Left lobe of liver (tissue), 2 donors: ENCODE results near the gene CEP152. TPM values are rescaled to one million over a fixed set of nuclear protein-coding genes. Genes with fewer than 3 reads are reported as not detected.

Source experiments
- ATAC-seq: fragments of 200-7000 bp; cut with Tn5 transposase; one replicate; pipeline ENCODE4 v1.9.1; 2020; ENCODE audit warnings: mild to moderate bottlenecking, moderate library complexity
- DNase-seq: peaks from one replicate; pipeline ENCODE4 v3.0.0-alpha.2; 2020; ENCODE audit warnings: low spot score
- total RNA-seq: library from RNA; stranded (reverse); gene quantifications from one replicate; pipeline ENCODE4 v1.2.1, GENCODE V29; 2021
- donor health status: DM: no; HTN: no; CAD: no; lungs with moderate emphysema.
- donor health status: DM: no; HTN: yes; CAD: no.

CEP152 gene
- total RNA-seq, 1 donor from 2014 or later: 1.3 TPM

GRCh38 chr15:48712546-48712945, 98.3 kb downstream of the CEP152 start:
- DNase-seq (no peak), ATAC-seq (no peak)

- ATAC-seq: no peak
- DNase-seq: no peak
Measured at GRCh38 chr15:48710952-48711495, 99.8 kb downstream of the CEP152 start.

GRCh38 chr15:48708641-48709040, 102.2 kb downstream of the CEP152 start:
- DNase-seq (no peak), ATAC-seq (no peak)

- no peak for DNase-seq
- ATAC-seq: no peak
Measured at GRCh38 chr15:48705381-48705780, 105.5 kb downstream of the CEP152 start.

GRCh38 chr15:48703544-48703943, 107.3 kb downstream of the CEP152 start:
- ATAC-seq: no peak
- DNase-seq: no peak

- DNase-seq: no peak
- no peak for ATAC-seq
Measured at GRCh38 chr15:48702569-48703236, 108.2 kb downstream of the CEP152 start.

- ATAC-seq (no peak), DNase-seq (no peak)
Measured at GRCh38 chr15:48696627-48697312, 114.1 kb downstream of the CEP152 start.

GRCh38 chr15:48695827-48696573, 114.9 kb downstream of the CEP152 start:
- DNase-seq (no peak), ATAC-seq (no peak)

- ATAC-seq: no peak
- no peak for DNase-seq
Measured at GRCh38 chr15:48695088-48695826, 115.6 kb downstream of the CEP152 start.

GRCh38 chr15:48693484-48693883, 117.4 kb downstream of the CEP152 start:
- no peak for ATAC-seq
- no peak for DNase-seq

GRCh38 chr15:48688493-48688892, 122.4 kb downstream of the CEP152 start:
- ATAC-seq (no peak), DNase-seq (no peak)

Other genes starting within 250 kb of the CEP152 start
- gene FBN1, start 165.4 kb downstream of the CEP152 start, total RNA-seq: 2.7 TPM
- 46.1 TPM for gene EID1, start 67.1 kb upstream of the CEP152 start, total RNA-seq
- 0.15 TPM for gene SHC4, start 152.8 kb upstream of the CEP152 start, total RNA-seq
- gene SECISBP2L, start 235.4 kb upstream of the CEP152 start, total RNA-seq: 21.0 TPM